T-cell (primary cell): ENCODE results near the gene SPTBN1. TPM values are rescaled to one million over a fixed set of nuclear protein-coding genes. Genes with fewer than 3 reads are reported as not detected.

ENCODE experiments used
- ATAC-seq, 4 experiments: fragments of 200-7000 bp in 3 of 4; fragments of 150-1000 bp in 1 of 4; cut with Tn5 transposase; replicated peaks in 1 of 4; 1 replicate in 3 of 4; 2 replicates in 1 of 4; pipeline ENCODE4 v1.10.0; 2021; ENCODE audit warnings: moderate library complexity in 3 of 4, mild to moderate bottlenecking in 2 of 4, moderate number of reproducible peaks in 1 of 4
- CTCF ChIA-PET, 2 donors: fragments of 300-600 bp; sonication (Branson Sonifier 250); formaldehyde crosslinking; loops; one replicate each; lab custom pipeline; 2022; ENCODE audit warnings: antibody characterized with exemption in 2 of 2; lab: Charles Lee
- POLR2A ChIA-PET, 2 donors: fragments of 300-600 bp; sonication (Branson Sonifier 250); formaldehyde crosslinking; loops; one replicate each; lab custom pipeline; 2022; ENCODE audit warnings: antibody characterized with exemption in 2 of 2; lab: Charles Lee
- DNase-seq, 35 experiments: peaks; one replicate each; pipeline versions ENCODE4 v3.0.0 to v3.0.0-alpha.2; 2013 to 2023
- H3K27ac ChIP-seq: one replicate; pipeline ENCODE4 v1.5.1; 2013; ENCODE audit warnings: low read length
- H3K27me3 ChIP-seq, 2 experiments: replicated peaks in 1 of 2; 1 replicate in 1 of 2; 2 replicates in 1 of 2; pipeline versions ENCODE4 v1.6.1 to v1.7.0; 2013; ENCODE audit warnings: low read length in 1 of 2, mixed read lengths in 1 of 2; ENCODE audit not compliant: control insufficient read depth in 2 of 2, insufficient read depth in 2 of 2; ENCODE audit errors: extremely low read depth in 1 of 2
- H3K36me3 ChIP-seq, 2 donors: 1 replicate in 1 of 2; 2 replicates in 1 of 2; pipeline versions ENCODE4 v1.6.1 to v1.7.0; 2013; ENCODE audit warnings: low read length in 1 of 2; ENCODE audit not compliant: control insufficient read depth in 2 of 2, insufficient read depth in 1 of 2; ENCODE audit errors: extremely low read depth in 1 of 2
- H3K4me1 ChIP-seq, 2 experiments: 1 replicate in 1 of 2; 2 replicates in 1 of 2; pipeline versions ENCODE4 v1.6.1 to v1.7.0; 2013; ENCODE audit warnings: low read length in 2 of 2, mixed read lengths in 1 of 2; ENCODE audit not compliant: insufficient read depth in 2 of 2, control insufficient read depth in 1 of 2; ENCODE audit errors: extremely low read depth in 1 of 2
- H3K4me3 ChIP-seq, 2 donors: 1 replicate in 1 of 2; 2 replicates in 1 of 2; pipeline versions ENCODE4 v1.5.1 to v1.7.0; 2013; ENCODE audit warnings: mild to moderate bottlenecking in 2 of 2, low read length in 1 of 2, moderate library complexity in 1 of 2; ENCODE audit not compliant: control insufficient read depth in 1 of 2; ENCODE audit errors: extremely low read depth in 1 of 2
- H3K9me3 ChIP-seq: 2 replicates; pipeline ENCODE4 v1.7.0; 2013
- H3K27ac Mint-ChIP-seq, 2 donors: one replicate each; pipeline ENCODE4 v1.8.0; 2020 to 2021; ENCODE audit warnings: mild to moderate bottlenecking in 2 of 2, mixed read lengths in 2 of 2
- H3K27me3 Mint-ChIP-seq, 2 donors: one replicate each; pipeline ENCODE4 v1.8.0; 2021 to 2022; ENCODE audit warnings: mixed read lengths in 2 of 2
- H3K36me3 Mint-ChIP-seq: one replicate; pipeline ENCODE4 v1.8.0; 2021; ENCODE audit warnings: mixed read lengths
- H3K4me1 Mint-ChIP-seq, 3 donors: one replicate each; pipeline ENCODE4 v1.8.0; 2020 to 2022; ENCODE audit warnings: mixed read lengths in 3 of 3, mild to moderate bottlenecking in 1 of 3
- H3K4me3 Mint-ChIP-seq, 3 donors: one replicate each; pipeline ENCODE4 v1.8.0; 2020 to 2022; ENCODE audit warnings: mild to moderate bottlenecking in 3 of 3, mixed read lengths in 3 of 3, moderate library complexity in 3 of 3
- H3K9me3 Mint-ChIP-seq, 3 donors: one replicate each; pipeline ENCODE4 v1.8.0; 2020 to 2022; ENCODE audit warnings: mixed read lengths in 3 of 3
- WGBS: methylation state at CpG from one replicate; pipeline ENCODE4 v1.1.5; 2013; ENCODE audit warnings: missing lambda C conversion rate; ENCODE audit not compliant: insufficient coverage; 5-methylcytosine and 5-hydroxymethylcytosine counted together
- total RNA-seq, 35 experiments: library from RNA in 6 of 35; stranded (reverse) in 6 of 35; fragments of 120-200 nt in 1 of 35; gene quantifications; one replicate each; pipeline versions ENCODE4 v1.2.1 to v1.2.4 and lab custom pipeline; 2013 to 2026

SPTBN1 gene
- total RNA-seq, 5 donors from 2014 or later (not counting 1 experiment from before 2014, with no cell fraction given): 129 to 222 (median 139) TPM

GRCh38 chr2:54541995-54542394 is 85.9 kb downstream of the SPTBN1 start:
- CTCF ChIA-PET: no interaction called here
- no peak overlapping the region for H3K27ac ChIP-seq

GRCh38 chr2:54543733-54544396 is 87.7 kb downstream of the SPTBN1 start:
- no peak overlapping the region for H3K27ac Mint-ChIP-seq
- CTCF ChIA-PET: no interaction called here
- WGBS: 88% methylated on average over 1 of the region's 3 CpGs
- ATAC-seq (no peak), DNase-seq (no peak)
- H3K9me3 Mint-ChIP-seq: no peaks in the 10 kb centered on the region
- H3K4me3 ChIP-seq: no peak overlapping the region
- POLR2A ChIA-PET: no interaction called here
- H3K4me1 ChIP-seq: no peaks in the 10 kb centered on the region
- no peaks in the 10 kb centered on the region for H3K36me3 ChIP-seq
- no peak overlapping the region for H3K27ac ChIP-seq
- no peaks in the 10 kb centered on the region for H3K36me3 Mint-ChIP-seq
- no peaks in the 10 kb centered on the region for H3K9me3 ChIP-seq
- peaks cover 0 to 3% (median 2%) of the 10 kb centered on the region in 3 donors for H3K4me1 Mint-ChIP-seq
- H3K27me3 Mint-ChIP-seq: no peaks in the 10 kb centered on the region
- H3K4me3 Mint-ChIP-seq: no peak overlapping the region
- no peaks in the 10 kb centered on the region for H3K27me3 ChIP-seq

More at GRCh38 chr2:54541995-54542394, 85.9 kb downstream of the SPTBN1 start:
- Histone ChIP-seq H3K27me3 (no peaks in the 10 kb centered on the region), H3K9me3 (no peaks in the 10 kb centered on the region), H3K36me3 (no peaks in the 10 kb centered on the region), H3K4me3 (no peak overlapping the region), H3K4me1 (no peaks in the 10 kb centered on the region)
- DNase-seq (no peak), ATAC-seq (no peak)
- Mint-ChIP-seq H3K9me3 (no peaks in the 10 kb centered on the region), H3K4me1 (peaks cover 0 to 3% (median under 1%) of the 10 kb centered on the region in 3 donors), H3K27me3 (no peaks in the 10 kb centered on the region), H3K27ac (no peak overlapping the region), H3K4me3 (no peak overlapping the region), H3K36me3 (no peaks in the 10 kb centered on the region)
- WGBS: 45% methylated on average over 2 of the region's 4 CpGs
- POLR2A ChIA-PET: no interaction called here

GRCh38 chr2:54545702-54546450 is 89.7 kb downstream of the SPTBN1 start:
- Histone ChIP-seq H3K4me1 (no peaks in the 10 kb centered on the region), H3K27me3 (peaks cover 0 to 3% of the 10 kb centered on the region in 2 experiments), H3K36me3 (no peaks in the 10 kb centered on the region), H3K4me3 (no peak overlapping the region), H3K27ac (no peak overlapping the region), H3K9me3 (no peaks in the 10 kb centered on the region)
- peaks cover 0 to 3% (median 2%) of the 10 kb centered on the region in 3 donors for H3K4me1 Mint-ChIP-seq
- no peaks in the 10 kb centered on the region for H3K36me3 Mint-ChIP-seq
- ATAC-seq: no peak
- H3K9me3 Mint-ChIP-seq: no peaks in the 10 kb centered on the region
- DNase-seq: no peak
- no peak overlapping the region for H3K4me3 Mint-ChIP-seq
- CTCF ChIA-PET: no interaction called here
- no peak overlapping the region for H3K27ac Mint-ChIP-seq
- no peaks in the 10 kb centered on the region for H3K27me3 Mint-ChIP-seq
- POLR2A ChIA-PET: interaction anchor here in 1 of 2 donors (0.6 to 0.7 kb wide), 2 partner anchors 79 to 526 kb away, joined by 3 to 10 read pairs; no protein-coding TSS in a partner anchor
- 100% methylated on average over 1 of the region's 3 CpGs for WGBS

- no peaks in the 10 kb centered on the region for H3K9me3 ChIP-seq
- H3K4me3 Mint-ChIP-seq: no peak overlapping the region
- H3K27ac ChIP-seq: no peak overlapping the region
- H3K4me3 ChIP-seq: no peak overlapping the region
- peaks cover 0 to 3% (median 2%) of the 10 kb centered on the region in 3 donors for H3K4me1 Mint-ChIP-seq
- H3K4me1 ChIP-seq: no peaks in the 10 kb centered on the region
- DNase-seq (no peak), ATAC-seq (no peak)
- 96% methylated on average over 4 of the region's 4 CpGs for WGBS
- ChIA-PET POLR2A (interaction anchor here in 1 of 2 donors (0.7 kb wide), 1 partner anchor 526 kb away, joined by 3 read pairs; no protein-coding TSS in a partner anchor), CTCF (interaction anchor here in 1 of 2 donors (1.5 kb wide), 1 partner anchor 158 kb away, joined by 3 read pairs; no protein-coding TSS in a partner anchor)
- H3K36me3 ChIP-seq: no peaks in the 10 kb centered on the region
- no peaks in the 10 kb centered on the region for H3K9me3 Mint-ChIP-seq
- peaks cover 0 to 3% of the 10 kb centered on the region in 2 experiments for H3K27me3 ChIP-seq
- H3K27ac Mint-ChIP-seq: no peak overlapping the region
- no peaks in the 10 kb centered on the region for H3K36me3 Mint-ChIP-seq
- no peaks in the 10 kb centered on the region for H3K27me3 Mint-ChIP-seq
Observed at GRCh38 chr2:54546518-54546917, 90.4 kb downstream of the SPTBN1 start.

- H3K4me3 Mint-ChIP-seq: no peak overlapping the region
- peaks cover 0 to 4% (median 3%) of the 10 kb centered on the region in 3 donors for H3K4me1 Mint-ChIP-seq
- H3K4me1 ChIP-seq: no peaks in the 10 kb centered on the region
- H3K27ac ChIP-seq: no peak overlapping the region
- POLR2A ChIA-PET: interaction anchor here in 1 of 2 donors (0.7 kb wide), 1 partner anchor 527 kb away, joined by 3 read pairs; no protein-coding TSS in a partner anchor
- peaks cover 0 to 3% of the 10 kb centered on the region in 2 experiments for H3K27me3 ChIP-seq
- no peak overlapping the region for H3K27ac Mint-ChIP-seq
- H3K36me3 Mint-ChIP-seq: no peaks in the 10 kb centered on the region
- no peaks in the 10 kb centered on the region for H3K9me3 Mint-ChIP-seq
- H3K36me3 ChIP-seq: no peaks in the 10 kb centered on the region
- no peak overlapping the region for H3K4me3 ChIP-seq
- no peak for DNase-seq
- WGBS: 100% methylated on average over 1 of the region's 5 CpGs
- H3K27me3 Mint-ChIP-seq: no peaks in the 10 kb centered on the region
- CTCF ChIA-PET: interaction anchor here (0.7 to 1.5 kb wide), 2 partner anchors 9 to 158 kb away, joined by 3 read pairs; no protein-coding TSS in a partner anchor
- ATAC-seq: no peak
- H3K9me3 ChIP-seq: no peaks in the 10 kb centered on the region
Observed at GRCh38 chr2:54546923-54547720, 91.0 kb downstream of the SPTBN1 start.

GRCh38 chr2:54549430-54549829 is 93.3 kb downstream of the SPTBN1 start:
- H3K27me3 ChIP-seq: peaks cover 0 to 3% of the 10 kb centered on the region in 2 experiments
- H3K27ac ChIP-seq: no peak overlapping the region
- no peak for DNase-seq
- no peak overlapping the region for H3K4me3 ChIP-seq
- no peaks in the 10 kb centered on the region for H3K36me3 ChIP-seq
- no peak for ATAC-seq
- CTCF ChIA-PET: interaction anchor here in 1 of 2 donors (0.9 kb wide), 1 partner anchor 45 kb away, joined by 3 read pairs; no protein-coding TSS in a partner anchor
- Mint-ChIP-seq H3K36me3 (no peaks in the 10 kb centered on the region), H3K27ac (no peak overlapping the region), H3K4me3 (no peak overlapping the region), H3K4me1 (peaks cover 8 to 17% (median 9%) of the 10 kb centered on the region in 3 donors), H3K27me3 (no peaks in the 10 kb centered on the region), H3K9me3 (no peaks in the 10 kb centered on the region)
- POLR2A ChIA-PET: interaction anchor here in 1 of 2 donors (0.6 kb wide), 1 partner anchor 580 kb away, joined by 6 read pairs; no protein-coding TSS in a partner anchor
- no peaks in the 10 kb centered on the region for H3K9me3 ChIP-seq
- 93% methylated on average over 3 of the region's 3 CpGs for WGBS
- peaks cover 2 to 4% of the 10 kb centered on the region in 2 experiments for H3K4me1 ChIP-seq
